Activated CD8-positive, alpha-beta memory T cell treated with anti-CD3 and anti-CD28 coated beads, Interleukin-2, amount 50 U/mL, for 1 hour (primary cell): ENCODE data around the gene MYPN.
A peak's percentile ranks its signal among the peaks of the same experiment; 100 is the strongest.
"Not testable (repeated sequence)": the region's sequence is repeated elsewhere in the genome, so short reads cannot be mapped to it uniquely, and the experiment has no call there.

ENCODE experiments used
- DNase-seq: peaks from one replicate; pipeline ENCODE4 v3.0.0-alpha.2; 2020; ENCODE audit errors: extremely low read depth

Gene MYPN

GRCh38 chr10:68135922-68136792 lies 26.9 kb downstream of the MYPN start:
- no peak for DNase-seq

GRCh38 chr10:68137171-68137570 lies 27.9 kb downstream of the MYPN start:
- no peak for DNase-seq

GRCh38 chr10:68138526-68138925 lies 29.2 kb downstream of the MYPN start:
- no peak for DNase-seq

GRCh38 chr10:68139448-68140272 lies 30.4 kb downstream of the MYPN start:
- no peak for DNase-seq

- DNase-seq, result no peak
Measured at GRCh38 chr10:68142761-68143160, 33.5 kb downstream of the MYPN start.

GRCh38 chr10:68144709-68145108 lies 35.4 kb downstream of the MYPN start:
- no peak for DNase-seq

GRCh38 chr10:68145705-68146104 lies 36.4 kb downstream of the MYPN start:
- no peak for DNase-seq

GRCh38 chr10:68146133-68146532 lies 36.8 kb downstream of the MYPN start:
- DNase-seq, result no peak

GRCh38 chr10:68151453-68151852 lies 42.2 kb downstream of the MYPN start:
- DNase-seq, result no peak

GRCh38 chr10:68153473-68154210 lies 44.4 kb downstream of the MYPN start:
- no peak for DNase-seq

- DNase-seq, result no peak
Measured at GRCh38 chr10:68154211-68154497, 44.9 kb downstream of the MYPN start.

GRCh38 chr10:68155615-68156210 lies 46.4 kb downstream of the MYPN start:
- DNase-seq, result no peak

- DNase-seq, result peak; percentile 7
Measured at GRCh38 chr10:68156373-68157185, 47.3 kb downstream of the MYPN start.

GRCh38 chr10:68157522-68157921 lies 48.2 kb downstream of the MYPN start:
- not testable (repeated sequence) for DNase-seq

- no peak for DNase-seq
Measured at GRCh38 chr10:68158031-68158430, 48.7 kb downstream of the MYPN start.

GRCh38 chr10:68163735-68164134 lies 54.4 kb downstream of the MYPN start:
- no peak for DNase-seq

- no peak for DNase-seq
Measured at GRCh38 chr10:68165643-68166042, 56.4 kb downstream of the MYPN start.

GRCh38 chr10:68166871-68167585 lies 57.7 kb downstream of the MYPN start:
- DNase-seq, result no peak

GRCh38 chr10:68167586-68168189 lies 58.4 kb downstream of the MYPN start:
- no peak for DNase-seq

GRCh38 chr10:68171539-68172080 lies 62.3 kb downstream of the MYPN start:
- no peak for DNase-seq
